HepG2 (cell line): ENCODE data around the gene CCDC197. TPM values are rescaled to one million over a fixed set of nuclear protein-coding genes. Genes with fewer than 3 reads are reported as not detected.

ENCODE experiments used
- CC2D1A ChIP-seq: sonication (generic); formaldehyde crosslinking; IDR thresholded peaks from 2 replicates; pipeline ENCODE4 v1.8.1; 2023; ENCODE audit warnings: mild to moderate bottlenecking, missing genetic modification reagents
- FOXM1 ChIP-seq: sonication (generic); formaldehyde crosslinking; IDR thresholded peaks from 2 replicates; pipeline ENCODE4 v1.5.0; 2020; ENCODE audit warnings: missing genetic modification reagents
- GATAD2A ChIP-seq: IDR thresholded peaks from 2 replicates; pipeline ENCODE4 v1.6.1; 2016
- ISL2 ChIP-seq: sonication (generic); formaldehyde crosslinking; IDR thresholded peaks from 2 replicates; pipeline ENCODE4 v1.5.0; 2020; ENCODE audit warnings: missing genetic modification reagents
- KLF12 ChIP-seq: sonication (generic); formaldehyde crosslinking; IDR thresholded peaks from 2 replicates; pipeline ENCODE4 v1.4.0; 2020; ENCODE audit warnings: missing genetic modification reagents, borderline replicate concordance
- MYC ChIP-seq: sonication (generic); formaldehyde crosslinking; IDR thresholded peaks from 2 replicates; pipeline ENCODE4 v1.9.0; 2021; ENCODE audit warnings: missing genetic modification reagents, borderline replicate concordance
- NFATC3 ChIP-seq: sonication (generic); formaldehyde crosslinking; IDR thresholded peaks from 2 replicates; pipeline ENCODE4 v1.5.1; 2020; ENCODE audit warnings: mild to moderate bottlenecking, missing genetic modification reagents
- POLR2A ChIP-seq, 2 experiments: IDR thresholded peaks; 2 replicates each; pipeline ENCODE4 v1.6.1; 2011; ENCODE audit warnings: low read depth in 2 of 2, low read length in 2 of 2, mild to moderate bottlenecking in 1 of 2, moderate library complexity in 1 of 2; ENCODE audit not compliant: insufficient read depth in 1 of 2
- SAP130 ChIP-seq: IDR thresholded peaks from 2 replicates; pipeline ENCODE4 v1.6.1; 2016; ENCODE audit warnings: low read depth
- YY1 ChIP-seq: IDR thresholded peaks from 2 replicates; pipeline ENCODE4 v1.6.1; 2011; ENCODE audit warnings: low read length, low read depth, moderate library complexity, mild to moderate bottlenecking; ENCODE audit not compliant: insufficient read depth, insufficient replicate concordance
- ZFX ChIP-seq: sonication (generic); formaldehyde crosslinking; IDR thresholded peaks from 2 replicates; pipeline ENCODE4 v1.4.0; 2020; ENCODE audit warnings: mild to moderate bottlenecking, low read depth, missing genetic modification reagents, moderate library complexity
- ZNF772 ChIP-seq: sonication (generic); formaldehyde crosslinking; IDR thresholded peaks from 2 replicates; pipeline ENCODE4 v1.5.0; 2020; ENCODE audit warnings: mild to moderate bottlenecking, missing genetic modification reagents
- polyA plus RNA-seq, 8 experiments: library from polyadenylated mRNA; depleted of rRNA in 3 of 8; stranded (reverse) in 7 of 8; unstranded in 1 of 8; fragments of >200 nt; fragmentation: Illumina TruSeq in 4 of 8; extraction: Trizol in 4 of 8; gene quantifications; 2 replicates each; pipeline versions ENCODE4 v1.2.1 to v1.2.3, GENCODE V29; 2011 to 2016; ENCODE audit warnings: low read depth in 4 of 8, missing spikeins in 1 of 8, mixed read lengths in 1 of 8; ENCODE audit not compliant: insufficient read depth in 1 of 8
- total RNA-seq, 5 experiments: library from RNA; depleted of rRNA; stranded (reverse); fragments of >200 nt; fragmentation: Illumina TruSeq; extraction: Trizol; gene quantifications; 2 replicates each; pipeline ENCODE4 v1.2.3, GENCODE V29; 2016; ENCODE audit warnings: low read depth in 1 of 5
- TF ChIP-seq, protein P1 (sequence below): sonication (generic); formaldehyde crosslinking; IDR thresholded peaks from 2 replicates; pipeline ENCODE4 v1.4.0; 2020; ENCODE audit warnings: low read depth, missing genetic modification reagents
- TF ChIP-seq, protein P2 (sequence below): sonication (generic); formaldehyde crosslinking; IDR thresholded peaks from 2 replicates; pipeline ENCODE4 v1.9.0; 2021; ENCODE audit warnings: missing genetic modification reagents, borderline replicate concordance
- TF ChIP-seq, protein P3 (sequence below): sonication (generic); formaldehyde crosslinking; IDR thresholded peaks from 2 replicates; pipeline ENCODE4 v1.5.1; 2020; ENCODE audit warnings: mild to moderate bottlenecking, moderate library complexity, missing genetic modification reagents
- TF ChIP-seq, protein P4 (sequence below): sonication (generic); formaldehyde crosslinking; IDR thresholded peaks from 2 replicates; pipeline ENCODE4 v1.5.1; 2020; ENCODE audit warnings: missing genetic modification reagents, mild to moderate bottlenecking, borderline replicate concordance
- TF ChIP-seq, protein P5 (sequence below): sonication (generic); formaldehyde crosslinking; IDR thresholded peaks from 2 replicates; pipeline ENCODE4 v1.4.0; 2020; ENCODE audit warnings: missing genetic modification reagents

Gene CCDC197
- total and polyA plus RNA-seq, 2 of the 13 experiments (the other 11 are each of a cell fraction or from before 2014, with no cell fraction given): 0.11 to 0.13 TPM

DNA sequence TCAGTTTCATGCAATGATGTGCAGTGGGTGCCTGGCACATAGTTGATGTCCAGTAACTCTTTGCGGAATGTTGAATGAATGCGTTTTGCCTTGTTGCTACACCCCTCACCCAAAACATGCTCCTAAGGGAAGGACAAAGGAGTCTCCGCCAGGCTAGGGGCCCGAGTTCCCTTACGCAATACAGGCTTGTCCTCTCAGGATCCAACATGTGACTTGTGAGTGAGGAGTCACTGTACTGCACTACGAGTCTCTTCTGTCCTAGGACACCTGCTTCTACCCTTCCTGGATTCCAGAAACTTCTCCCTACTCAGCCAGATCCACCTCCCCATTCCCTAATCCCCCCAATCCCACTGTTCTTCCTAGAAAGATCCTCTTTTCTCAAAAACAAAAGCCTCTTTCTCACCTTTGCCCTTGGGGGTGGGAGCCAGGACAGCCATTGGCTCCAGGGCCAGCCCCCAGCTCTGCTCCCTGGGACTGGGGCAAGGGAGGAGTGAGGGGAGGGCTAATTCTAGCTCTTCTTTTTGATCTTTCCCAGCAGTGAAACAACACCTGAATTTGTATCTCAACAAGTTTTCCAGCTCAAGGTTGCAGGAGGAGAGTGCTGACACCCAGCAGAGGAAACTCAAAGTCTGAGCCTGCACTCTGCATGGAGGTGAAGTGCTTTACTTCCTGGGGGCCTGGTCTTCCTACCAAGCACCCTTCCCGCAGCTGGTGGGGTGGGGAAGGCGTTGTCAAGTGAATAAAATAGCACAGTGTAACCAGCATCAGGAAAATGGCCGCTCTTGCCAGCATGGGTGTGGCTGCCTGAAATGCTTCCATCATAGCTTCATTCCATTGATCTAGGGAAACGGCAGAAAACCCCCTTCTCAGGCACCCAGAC lies 25.7 kb downstream of the CCDC197 start (continued):
- TF ChIP-seq, protein P1, sequence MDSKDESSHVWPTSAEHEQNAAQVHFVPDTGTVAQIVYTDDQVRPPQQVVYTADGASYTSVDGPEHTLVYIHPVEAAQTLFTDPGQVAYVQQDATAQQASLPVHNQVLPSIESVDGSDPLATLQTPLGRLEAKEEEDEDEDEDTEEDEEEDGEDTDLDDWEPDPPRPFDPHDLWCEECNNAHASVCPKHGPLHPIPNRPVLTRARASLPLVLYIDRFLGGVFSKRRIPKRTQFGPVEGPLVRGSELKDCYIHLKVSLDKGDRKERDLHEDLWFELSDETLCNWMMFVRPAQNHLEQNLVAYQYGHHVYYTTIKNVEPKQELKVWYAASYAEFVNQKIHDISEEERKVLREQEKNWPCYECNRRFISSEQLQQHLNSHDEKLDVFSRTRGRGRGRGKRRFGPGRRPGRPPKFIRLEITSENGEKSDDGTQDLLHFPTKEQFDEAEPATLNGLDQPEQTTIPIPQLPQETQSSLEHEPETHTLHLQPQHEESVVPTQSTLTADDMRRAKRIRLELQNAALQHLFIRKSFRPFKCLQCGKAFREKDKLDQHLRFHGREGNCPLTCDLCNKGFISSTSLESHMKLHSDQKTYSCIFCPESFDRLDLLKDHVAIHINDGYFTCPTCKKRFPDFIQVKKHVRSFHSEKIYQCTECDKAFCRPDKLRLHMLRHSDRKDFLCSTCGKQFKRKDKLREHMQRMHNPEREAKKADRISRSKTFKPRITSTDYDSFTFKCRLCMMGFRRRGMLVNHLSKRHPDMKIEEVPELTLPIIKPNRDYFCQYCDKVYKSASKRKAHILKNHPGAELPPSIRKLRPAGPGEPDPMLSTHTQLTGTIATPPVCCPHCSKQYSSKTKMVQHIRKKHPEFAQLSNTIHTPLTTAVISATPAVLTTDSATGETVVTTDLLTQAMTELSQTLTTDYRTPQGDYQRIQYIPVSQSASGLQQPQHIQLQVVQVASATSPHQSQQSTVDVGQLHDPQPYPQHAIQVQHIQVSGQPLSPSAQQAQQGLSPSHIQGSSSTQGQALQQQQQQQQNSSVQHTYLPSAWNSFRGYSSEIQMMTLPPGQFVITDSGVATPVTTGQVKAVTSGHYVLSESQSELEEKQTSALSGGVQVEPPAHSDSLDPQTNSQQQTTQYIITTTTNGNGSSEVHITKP (CRISPR knock-in tag): no peak
- TF ChIP-seq ZNF772 (CRISPR knock-in tag) (no peak), ZFX (CRISPR knock-in tag) (no peak; the same call in 1 of the 2 replicates), YY1 (peak; percentile 53), SAP130 (CRISPR knock-in tag) (peak; percentile 58), KLF12 (CRISPR knock-in tag) (no peak), ISL2 (no peak), FOXM1 (CRISPR knock-in tag) (no peak), POLR2A (IDR thresholded peaks at IDR 0.05; ENCODE audit: insufficient read depth in 1 of 2, low read depth in 2 of 2, low read length in 2 of 2) (no peak), GATAD2A (no peak), MYC (CRISPR knock-in tag) (peak; percentile 35; the same call in 1 of the 2 replicates), CC2D1A (CRISPR knock-in tag) (no peak), NFATC3 (CRISPR knock-in tag) (no peak)
- TF ChIP-seq, protein P2, sequence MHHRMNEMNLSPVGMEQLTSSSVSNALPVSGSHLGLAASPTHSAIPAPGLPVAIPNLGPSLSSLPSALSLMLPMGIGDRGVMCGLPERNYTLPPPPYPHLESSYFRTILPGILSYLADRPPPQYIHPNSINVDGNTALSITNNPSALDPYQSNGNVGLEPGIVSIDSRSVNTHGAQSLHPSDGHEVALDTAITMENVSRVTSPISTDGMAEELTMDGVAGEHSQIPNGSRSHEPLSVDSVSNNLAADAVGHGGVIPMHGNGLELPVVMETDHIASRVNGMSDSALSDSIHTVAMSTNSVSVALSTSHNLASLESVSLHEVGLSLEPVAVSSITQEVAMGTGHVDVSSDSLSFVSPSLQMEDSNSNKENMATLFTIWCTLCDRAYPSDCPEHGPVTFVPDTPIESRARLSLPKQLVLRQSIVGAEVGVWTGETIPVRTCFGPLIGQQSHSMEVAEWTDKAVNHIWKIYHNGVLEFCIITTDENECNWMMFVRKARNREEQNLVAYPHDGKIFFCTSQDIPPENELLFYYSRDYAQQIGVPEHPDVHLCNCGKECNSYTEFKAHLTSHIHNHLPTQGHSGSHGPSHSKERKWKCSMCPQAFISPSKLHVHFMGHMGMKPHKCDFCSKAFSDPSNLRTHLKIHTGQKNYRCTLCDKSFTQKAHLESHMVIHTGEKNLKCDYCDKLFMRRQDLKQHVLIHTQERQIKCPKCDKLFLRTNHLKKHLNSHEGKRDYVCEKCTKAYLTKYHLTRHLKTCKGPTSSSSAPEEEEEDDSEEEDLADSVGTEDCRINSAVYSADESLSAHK (CRISPR knock-in tag): no peak
- TF ChIP-seq, protein P3, sequence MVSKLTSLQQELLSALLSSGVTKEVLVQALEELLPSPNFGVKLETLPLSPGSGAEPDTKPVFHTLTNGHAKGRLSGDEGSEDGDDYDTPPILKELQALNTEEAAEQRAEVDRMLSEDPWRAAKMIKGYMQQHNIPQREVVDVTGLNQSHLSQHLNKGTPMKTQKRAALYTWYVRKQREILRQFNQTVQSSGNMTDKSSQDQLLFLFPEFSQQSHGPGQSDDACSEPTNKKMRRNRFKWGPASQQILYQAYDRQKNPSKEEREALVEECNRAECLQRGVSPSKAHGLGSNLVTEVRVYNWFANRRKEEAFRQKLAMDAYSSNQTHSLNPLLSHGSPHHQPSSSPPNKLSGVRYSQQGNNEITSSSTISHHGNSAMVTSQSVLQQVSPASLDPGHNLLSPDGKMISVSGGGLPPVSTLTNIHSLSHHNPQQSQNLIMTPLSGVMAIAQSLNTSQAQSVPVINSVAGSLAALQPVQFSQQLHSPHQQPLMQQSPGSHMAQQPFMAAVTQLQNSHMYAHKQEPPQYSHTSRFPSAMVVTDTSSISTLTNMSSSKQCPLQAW: peak; percentile 7; the same call in 1 of the 2 replicates
- TF ChIP-seq, protein P4, sequence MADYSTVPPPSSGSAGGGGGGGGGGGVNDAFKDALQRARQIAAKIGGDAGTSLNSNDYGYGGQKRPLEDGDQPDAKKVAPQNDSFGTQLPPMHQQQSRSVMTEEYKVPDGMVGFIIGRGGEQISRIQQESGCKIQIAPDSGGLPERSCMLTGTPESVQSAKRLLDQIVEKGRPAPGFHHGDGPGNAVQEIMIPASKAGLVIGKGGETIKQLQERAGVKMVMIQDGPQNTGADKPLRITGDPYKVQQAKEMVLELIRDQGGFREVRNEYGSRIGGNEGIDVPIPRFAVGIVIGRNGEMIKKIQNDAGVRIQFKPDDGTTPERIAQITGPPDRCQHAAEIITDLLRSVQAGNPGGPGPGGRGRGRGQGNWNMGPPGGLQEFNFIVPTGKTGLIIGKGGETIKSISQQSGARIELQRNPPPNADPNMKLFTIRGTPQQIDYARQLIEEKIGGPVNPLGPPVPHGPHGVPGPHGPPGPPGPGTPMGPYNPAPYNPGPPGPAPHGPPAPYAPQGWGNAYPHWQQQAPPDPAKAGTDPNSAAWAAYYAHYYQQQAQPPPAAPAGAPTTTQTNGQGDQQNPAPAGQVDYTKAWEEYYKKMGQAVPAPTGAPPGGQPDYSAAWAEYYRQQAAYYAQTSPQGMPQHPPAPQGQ (CRISPR knock-in tag): no peak
- TF ChIP-seq, protein P5, sequence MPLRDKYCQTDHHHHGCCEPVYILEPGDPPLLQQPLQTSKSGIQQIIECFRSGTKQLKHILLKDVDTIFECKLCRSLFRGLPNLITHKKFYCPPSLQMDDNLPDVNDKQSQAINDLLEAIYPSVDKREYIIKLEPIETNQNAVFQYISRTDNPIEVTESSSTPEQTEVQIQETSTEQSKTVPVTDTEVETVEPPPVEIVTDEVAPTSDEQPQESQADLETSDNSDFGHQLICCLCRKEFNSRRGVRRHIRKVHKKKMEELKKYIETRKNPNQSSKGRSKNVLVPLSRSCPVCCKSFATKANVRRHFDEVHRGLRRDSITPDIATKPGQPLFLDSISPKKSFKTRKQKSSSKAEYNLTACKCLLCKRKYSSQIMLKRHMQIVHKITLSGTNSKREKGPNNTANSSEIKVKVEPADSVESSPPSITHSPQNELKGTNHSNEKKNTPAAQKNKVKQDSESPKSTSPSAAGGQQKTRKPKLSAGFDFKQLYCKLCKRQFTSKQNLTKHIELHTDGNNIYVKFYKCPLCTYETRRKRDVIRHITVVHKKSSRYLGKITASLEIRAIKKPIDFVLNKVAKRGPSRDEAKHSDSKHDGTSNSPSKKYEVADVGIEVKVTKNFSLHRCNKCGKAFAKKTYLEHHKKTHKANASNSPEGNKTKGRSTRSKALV (CRISPR knock-in tag): 0 out of 2 replicates have a peak, but pooled peaks have one; percentile 16
